ENCODE data around the gene HOXA4.

HOXA4 gene

GRCh38 chr7:27108390-27109127, 22.0 kb downstream of the HOXA4 start:
- H3K27ac ChIP-seq: no peak overlapping the region; the same call in 1 of the 2 replicates

GRCh38 chr7:27107391-27108381, 22.9 kb downstream of the HOXA4 start:
- ChIA-PET POLR2A (ENCODE audit: low non-redundant PET) (no interaction called here), CTCF (interaction anchor here (0.7 to 0.9 kb wide), 2 partner anchors 9 to 412 kb away, joined by 3 to 4 read pairs; no protein-coding TSS in a partner anchor)
- no peak for TF ChIP-seq CTCF (conservative IDR thresholded peaks at IDR 0.05; ENCODE audit: low read depth)
- no peak overlapping the region for H3K27ac ChIP-seq
- DNase-seq (ENCODE audit: low spot score): no peak

More at GRCh38 chr7:27108390-27109127, 22.0 kb downstream of the HOXA4 start:
- ChIA-PET POLR2A (ENCODE audit: low non-redundant PET) (no interaction called here), CTCF (interaction anchor here (0.9 kb wide), 1 partner anchor 10 kb away, joined by 3 read pairs; no protein-coding TSS in a partner anchor)
- no peak for TF ChIP-seq CTCF (conservative IDR thresholded peaks at IDR 0.05; ENCODE audit: low read depth)
- DNase-seq (ENCODE audit: low spot score): no peak

- no peak for TF ChIP-seq CTCF (conservative IDR thresholded peaks at IDR 0.05; ENCODE audit: low read depth)
- H3K27ac ChIP-seq: no peak overlapping the region
- ChIA-PET CTCF (interaction anchor here (0.7 kb wide), 1 partner anchor 411 kb away, joined by 4 read pairs; no protein-coding TSS in a partner anchor), POLR2A (ENCODE audit: low non-redundant PET) (no interaction called here)
- DNase-seq (ENCODE audit: low spot score): no peak
Measured at GRCh38 chr7:27106901-27107240, 23.7 kb downstream of the HOXA4 start.

GRCh38 chr7:27106181-27106900, 24.2 kb downstream of the HOXA4 start:
- CTCF ChIA-PET: no interaction called here
- no peak for TF ChIP-seq CTCF (conservative IDR thresholded peaks at IDR 0.05; ENCODE audit: low read depth)

GRCh38 chr7:27105301-27106031, 25.1 kb downstream of the HOXA4 start:
- no peak for TF ChIP-seq CTCF (conservative IDR thresholded peaks at IDR 0.05; ENCODE audit: low read depth)
- no peak for DNase-seq (ENCODE audit: low spot score)
- ChIA-PET CTCF (no interaction called here), POLR2A (ENCODE audit: low non-redundant PET) (no interaction called here)
- H3K27ac ChIP-seq: no peak overlapping the region

More at GRCh38 chr7:27106181-27106900, 24.2 kb downstream of the HOXA4 start:
- POLR2A ChIA-PET (ENCODE audit: low non-redundant PET): no interaction called here
- DNase-seq (ENCODE audit: low spot score): no peak
- H3K27ac ChIP-seq: no peak overlapping the region
